ENCODE data around the gene CD19. TPM values are rescaled to one million over a fixed set of nuclear protein-coding genes. Genes with fewer than 3 reads are reported as not detected.

The CD19 gene
- total RNA-seq, 1 donor from 2014 or later = not detected

GRCh38 chr16:28915181-28915580 lies 16.6 kb upstream of the CD19 start:
- Histone ChIP-seq H3K27ac (no peak overlapping the region), H3K9me3 (no peaks in the 10 kb centered on the region), H3K27me3 (no peaks in the 10 kb centered on the region), H3K4me3 (no peak overlapping the region), H3K4me1 (no peaks in the 10 kb centered on the region), H3K36me3 (peaks cover 0 to 34% of the 10 kb centered on the region in 2 donors)
- no peak for DNase-seq (ENCODE audit: extremely low spot score in 2 of 2)
- TF ChIP-seq POLR2A (IDR thresholded peaks at IDR 0.05) (no peak), POLR2AphosphoS5 (IDR thresholded peaks at IDR 0.05; ENCODE audit: insufficient read depth in 1 of 2, low read depth in 1 of 2) (no peak), CTCF (IDR thresholded peaks at IDR 0.05) (no peak)
- intact Hi-C loops (cut with DNase I) = no loop called here

- intact Hi-C loops (cut with DNase I) = no loop called here
- H3K36me3 ChIP-seq = peaks cover 0 to 25% of the 10 kb centered on the region in 2 donors
Measured at GRCh38 chr16:28917095-28917494, 14.7 kb upstream of the CD19 start.

GRCh38 chr16:28918698-28919097 lies 13.1 kb upstream of the CD19 start:
- peaks cover 0 to 25% of the 10 kb centered on the region in 2 donors for H3K36me3 ChIP-seq
- H3K4me1 ChIP-seq = peaks cover 2% of the 10 kb centered on the region
- no peak for DNase-seq (ENCODE audit: extremely low spot score in 2 of 2)
- H3K9me3 ChIP-seq = no peaks in the 10 kb centered on the region
- H3K27me3 ChIP-seq = no peaks in the 10 kb centered on the region
- intact Hi-C loops (cut with DNase I) = no loop called here
- no peak overlapping the region for H3K4me3 ChIP-seq
- TF ChIP-seq POLR2A (IDR thresholded peaks at IDR 0.05) = no peak
- no peak overlapping the region for H3K27ac ChIP-seq

More at GRCh38 chr16:28917095-28917494, 14.7 kb upstream of the CD19 start:
- Histone ChIP-seq H3K27ac (no peak overlapping the region), H3K27me3 (no peaks in the 10 kb centered on the region), H3K4me3 (no peak overlapping the region), H3K9me3 (no peaks in the 10 kb centered on the region), H3K4me1 (no peaks in the 10 kb centered on the region)
- no peak for DNase-seq (ENCODE audit: extremely low spot score in 2 of 2)
- TF ChIP-seq POLR2AphosphoS5 (IDR thresholded peaks at IDR 0.05; ENCODE audit: insufficient read depth in 1 of 2, low read depth in 1 of 2) (no peak), CTCF (IDR thresholded peaks at IDR 0.05) (no peak)

GRCh38 chr16:28923231-28923587 lies 8.6 kb upstream of the CD19 start:
- TF ChIP-seq POLR2AphosphoS5 (IDR thresholded peaks at IDR 0.05; ENCODE audit: insufficient read depth in 1 of 2, low read depth in 1 of 2) (no peak), CTCF (IDR thresholded peaks at IDR 0.05) (no peak), POLR2A (IDR thresholded peaks at IDR 0.05) (no peak)
- DNase-seq (ENCODE audit: extremely low spot score in 2 of 2) = no peak
- no peak overlapping the region for H3K4me3 ChIP-seq
- intact Hi-C loops (cut with DNase I) = no loop called here
- H3K36me3 ChIP-seq = peaks cover 0 to 9% of the 10 kb centered on the region in 2 donors
- peaks cover 17% of the 10 kb centered on the region for H3K4me1 ChIP-seq
- H3K27me3 ChIP-seq = no peaks in the 10 kb centered on the region
- peak overlapping the region; percentile 94 for H3K27ac ChIP-seq
- no peaks in the 10 kb centered on the region for H3K9me3 ChIP-seq

GRCh38 chr16:28923652-28924398 lies 7.9 kb upstream of the CD19 start:
- intact Hi-C loops (cut with DNase I) = no loop called here
- TF ChIP-seq CTCF (IDR thresholded peaks at IDR 0.05) (no peak), POLR2A (IDR thresholded peaks at IDR 0.05) (no peak), POLR2AphosphoS5 (IDR thresholded peaks at IDR 0.05; ENCODE audit: insufficient read depth in 1 of 2, low read depth in 1 of 2) (no peak)
- no peaks in the 10 kb centered on the region for H3K9me3 ChIP-seq
- H3K4me3 ChIP-seq = peak overlapping the region; percentile 69 to 77
- H3K27ac ChIP-seq = peak overlapping the region; percentile 94
- peaks cover 17% of the 10 kb centered on the region for H3K4me1 ChIP-seq
- H3K27me3 ChIP-seq = no peaks in the 10 kb centered on the region
- peaks cover 0 to 6% of the 10 kb centered on the region in 2 donors for H3K36me3 ChIP-seq
- no peak for DNase-seq (ENCODE audit: extremely low spot score in 2 of 2)
